Smooth muscle cell (in vitro differentiated cells): ENCODE data around the gene MAGIX. TPM values are rescaled to one million over a fixed set of nuclear protein-coding genes. Genes with fewer than 3 reads are reported as not detected.

Experiments used
- polyA plus RNA-seq: library from polyadenylated mRNA; unstranded; fragments of >200 nt; fragmentation: Nextera tagmentation; extraction: Ambion mirVana; gene quantifications from 2 replicates; pipeline ENCODE4 v1.2.1, GENCODE V29; 2016
- small RNA-seq: library from RNA; depleted of rRNA; stranded (forward); fragments of <200 nt; gene quantifications from one replicate; pipeline ENCODE3, GENCODE V24; 2014
- total RNA-seq: library from RNA; depleted of rRNA; stranded (reverse); fragments of >200 nt; gene quantifications from 2 replicates; pipeline ENCODE4 v1.2.3, GENCODE V29; 2014

The MAGIX gene
- total and polyA plus RNA-seq, 2 experiments from 2014 or later: 0.45 to 3.8 TPM

Small RNA genes within 50 kb of the gene (small RNA-seq; reads per million reads assigned to genes)
- gene RN7SL262P: not detected

Other genes with a start within 250 kb of the MAGIX start
- gene PIM2, start 243.7 kb upstream of the MAGIX start, total RNA-seq: 7.6 and 9.4 TPM in 2 replicates
- gene PIM2, start 243.7 kb upstream of the MAGIX start, polyA plus RNA-seq: 7.4 and 8.7 TPM in 2 replicates
- 30.7 and 36.1 TPM in 2 replicates for gene OTUD5, start 205.2 kb upstream of the MAGIX start, total RNA-seq
- gene OTUD5, start 205.2 kb upstream of the MAGIX start, polyA plus RNA-seq: 55.1 and 62.1 TPM in 2 replicates
- gene KCND1, start 190.9 kb upstream of the MAGIX start, total RNA-seq: 0.94 and 1.2 TPM in 2 replicates
- 3.0 and 3.3 TPM in 2 replicates for gene KCND1, start 190.9 kb upstream of the MAGIX start, polyA plus RNA-seq
- gene GRIPAP1, start 160.5 kb upstream of the MAGIX start, total RNA-seq: 10.0 and 13.9 TPM in 2 replicates
- 14.9 and 20.2 TPM in 2 replicates for gene GRIPAP1, start 160.5 kb upstream of the MAGIX start, polyA plus RNA-seq
- gene TFE3, start 119.4 kb upstream of the MAGIX start, total RNA-seq: 23.6 and 27.0 TPM in 2 replicates
- gene TFE3, start 119.4 kb upstream of the MAGIX start, polyA plus RNA-seq: 35.2 and 40.7 TPM in 2 replicates
- 1.3 and 2.0 TPM in 2 replicates for gene CCDC120, start 103.8 kb upstream of the MAGIX start, total RNA-seq
- gene CCDC120, start 103.8 kb upstream of the MAGIX start, polyA plus RNA-seq: 5.4 and 9.9 TPM in 2 replicates
- gene PRAF2, start 88.8 kb upstream of the MAGIX start, total RNA-seq: 21.3 and 43.6 TPM in 2 replicates
- gene PRAF2, start 88.8 kb upstream of the MAGIX start, polyA plus RNA-seq: 134 and 143 TPM in 2 replicates
- 31.4 and 39.6 TPM in 2 replicates for gene WDR45, start 82.9 kb upstream of the MAGIX start, total RNA-seq
- 38.9 and 49.1 TPM in 2 replicates for gene WDR45, start 82.9 kb upstream of the MAGIX start, polyA plus RNA-seq
- gene GPKOW, start 39.0 kb upstream of the MAGIX start, total RNA-seq: 15.5 and 28.0 TPM in 2 replicates
- 32.0 and 32.4 TPM in 2 replicates for gene GPKOW, start 39.0 kb upstream of the MAGIX start, polyA plus RNA-seq
- gene PLP2, start 9.1 kb downstream of the MAGIX start, total RNA-seq: 114 and 190 TPM in 2 replicates
- gene PLP2, start 9.1 kb downstream of the MAGIX start, polyA plus RNA-seq: 237 and 295 TPM in 2 replicates
- 3.5 and 11.3 TPM in 2 replicates for gene PRICKLE3, start 23.6 kb downstream of the MAGIX start, total RNA-seq
- 11.5 and 14.5 TPM in 2 replicates for gene PRICKLE3, start 23.6 kb downstream of the MAGIX start, polyA plus RNA-seq
- not detected in 2 replicates for gene SYP, start 37.4 kb downstream of the MAGIX start, total RNA-seq
- 0.28 TPM in 1 of 2 replicates, not detected in the other for gene SYP, start 37.4 kb downstream of the MAGIX start, polyA plus RNA-seq
- gene CACNA1F, start 70.6 kb downstream of the MAGIX start, total RNA-seq: 0.09 TPM in 1 of 2 replicates, not detected in the other
- 0.20 and 0.34 TPM in 2 replicates for gene CACNA1F, start 70.6 kb downstream of the MAGIX start, polyA plus RNA-seq
- 9.3 and 13.8 TPM in 2 replicates for gene CCDC22, start 72.7 kb downstream of the MAGIX start, total RNA-seq
- 16.2 and 19.1 TPM in 2 replicates for gene CCDC22, start 72.7 kb downstream of the MAGIX start, polyA plus RNA-seq
- not detected in 2 replicates for gene FOXP3, start 102.0 kb downstream of the MAGIX start, total RNA-seq
- not detected in 2 replicates for gene FOXP3, start 102.0 kb downstream of the MAGIX start, polyA plus RNA-seq
- 2.4 and 3.3 TPM in 2 replicates for gene PPP1R3F, start 107.0 kb downstream of the MAGIX start, total RNA-seq
- 14.5 and 15.6 TPM in 2 replicates for gene PPP1R3F, start 107.0 kb downstream of the MAGIX start, polyA plus RNA-seq
- not detected in 2 replicates for gene GAGE10, start 140.9 kb downstream of the MAGIX start, total RNA-seq
- gene GAGE10, start 140.9 kb downstream of the MAGIX start, polyA plus RNA-seq: not detected in 2 replicates
- gene GAGE12J, start 159.3 kb downstream of the MAGIX start, total RNA-seq: not detected in 2 replicates
- not detected in 2 replicates for gene GAGE12J, start 159.3 kb downstream of the MAGIX start, polyA plus RNA-seq
- gene GAGE13, start 168.8 kb downstream of the MAGIX start, total RNA-seq: not detected in 2 replicates
- not detected in 2 replicates for gene GAGE13, start 168.8 kb downstream of the MAGIX start, polyA plus RNA-seq